H4 (cell line): ENCODE measurements around the gene ZNF419. TPM values are rescaled to one million over a fixed set of nuclear protein-coding genes. Genes with fewer than 3 reads are reported as not detected.

ENCODE experiments used
- DNase-seq: peaks from one replicate; pipeline ENCODE4 v3.0.0-alpha.2; 2015; ENCODE audit warnings: low spot score
- total RNA-seq: library from RNA; depleted of rRNA; stranded (reverse); fragments of >200 nt; shearing (Covaris generic); gene quantifications from 2 replicates; pipeline ENCODE4 v1.2.3, GENCODE V29; 2014; rRNA removed

Gene ZNF419
- total RNA-seq, 1 experiment from 2014 or later = 18.0 TPM

DNA sequence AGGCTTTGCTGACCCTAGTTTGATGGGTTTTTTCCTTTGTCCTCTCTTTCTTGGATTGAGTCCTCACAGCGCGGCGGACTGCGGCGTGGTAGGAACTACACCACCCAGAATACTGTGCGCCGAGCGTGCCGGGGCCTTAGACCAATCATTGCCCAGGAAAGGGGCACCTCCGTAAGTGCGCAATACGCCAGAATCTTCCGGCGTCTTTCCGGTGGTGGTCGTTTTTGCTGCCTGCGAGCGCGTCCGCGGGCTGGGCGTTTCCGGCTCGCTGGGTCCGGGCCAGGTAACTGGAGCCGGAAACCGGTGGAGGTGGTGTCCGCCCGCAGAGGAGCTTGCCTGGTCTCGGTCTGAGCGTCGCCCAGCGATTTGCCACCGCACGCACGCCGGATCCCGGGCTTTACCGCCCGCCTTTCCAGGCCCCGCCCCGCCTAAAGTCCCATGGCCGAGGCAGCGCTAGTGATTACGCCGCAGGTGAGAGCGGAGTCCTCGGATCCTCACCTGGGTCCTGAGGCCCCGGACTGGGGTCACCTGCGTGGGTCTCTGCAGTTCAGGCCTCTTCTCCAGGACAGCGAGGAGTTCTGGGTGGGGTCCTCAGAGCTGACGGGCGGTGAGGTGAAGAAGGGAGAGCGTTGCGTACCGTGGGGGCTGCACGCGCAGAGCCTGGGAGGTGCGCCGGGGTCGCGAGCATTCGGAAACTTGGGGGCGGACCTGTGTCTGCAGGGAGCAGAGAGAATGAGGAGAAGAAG lies 39.8 kb downstream of the ZNF419 start, which contains the start of gene ZNF549:
ZNF549 (plus strand) TSS at position 221 of the 746 bp plus-strand sequence; CDS start at position 439, 218 bp downstream.
- DNase-seq = peak; percentile 96

DNA sequence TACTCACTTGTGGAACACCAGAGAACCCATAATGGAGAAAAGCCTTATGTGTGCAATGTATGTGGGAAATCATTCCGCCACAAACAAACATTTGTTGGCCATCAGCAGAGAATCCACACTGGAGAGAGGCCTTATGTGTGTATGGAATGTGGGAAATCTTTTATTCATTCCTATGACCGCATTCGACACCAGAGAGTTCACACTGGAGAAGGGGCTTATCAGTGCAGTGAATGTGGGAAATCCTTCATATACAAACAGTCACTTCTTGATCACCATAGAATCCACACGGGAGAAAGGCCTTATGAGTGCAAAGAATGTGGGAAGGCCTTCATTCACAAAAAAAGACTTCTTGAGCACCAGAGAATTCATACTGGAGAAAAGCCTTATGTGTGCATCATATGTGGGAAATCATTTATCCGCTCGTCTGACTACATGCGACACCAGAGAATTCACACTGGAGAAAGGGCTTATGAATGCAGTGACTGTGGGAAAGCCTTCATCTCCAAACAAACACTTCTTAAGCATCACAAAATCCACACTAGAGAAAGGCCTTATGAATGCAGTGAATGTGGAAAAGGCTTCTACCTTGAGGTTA lies 50.5 kb downstream of the ZNF419 start:
- no peak for DNase-seq

Other genes starting within 250 kb of the ZNF419 start
- gene ZNF805, start 247.1 kb upstream of the ZNF419 start, total RNA-seq = 6.1 and 7.8 TPM in 2 replicates
- 29.7 and 30.4 TPM in 2 replicates for gene ZNF460, start 207.3 kb upstream of the ZNF419 start, total RNA-seq
- gene ZNF543, start 167.3 kb upstream of the ZNF419 start, total RNA-seq = 6.9 and 7.7 TPM in 2 replicates
- gene ZNF304, start 136.5 kb upstream of the ZNF419 start, total RNA-seq = 9.4 and 11.4 TPM in 2 replicates
- gene TRAPPC2B, start 124.2 kb upstream of the ZNF419 start, total RNA-seq = 38.7 and 39.0 TPM in 2 replicates
- gene ZNF547, start 124.2 kb upstream of the ZNF419 start, total RNA-seq = 1.8 and 3.6 TPM in 2 replicates
- 15.0 and 20.7 TPM in 2 replicates for gene ZNF548, start 97.9 kb upstream of the ZNF419 start, total RNA-seq
- gene ZNF17, start 76.6 kb upstream of the ZNF419 start, total RNA-seq = 3.1 and 4.5 TPM in 2 replicates
- 9.8 and 17.1 TPM in 2 replicates for gene ZNF749, start 52.4 kb upstream of the ZNF419 start, total RNA-seq
- gene VN1R1, start 30.6 kb upstream of the ZNF419 start, total RNA-seq = 0.10 and 0.17 TPM in 2 replicates
- 17.8 and 24.0 TPM in 2 replicates for gene ZNF772, start 10.2 kb upstream of the ZNF419 start, total RNA-seq
- 15.2 and 22.6 TPM in 2 replicates for gene ZNF773, start 12.2 kb downstream of the ZNF419 start, total RNA-seq
- gene ZNF549, start 39.6 kb downstream of the ZNF419 start, total RNA-seq = 3.0 and 5.5 TPM in 2 replicates
- 4.7 and 5.0 TPM in 2 replicates for gene ZNF550, start 72.1 kb downstream of the ZNF419 start, total RNA-seq
- 3.9 and 7.3 TPM in 2 replicates for gene ZNF416, start 91.2 kb downstream of the ZNF419 start, total RNA-seq
- 6.9 and 7.8 TPM in 2 replicates for gene ZIK1, start 96.4 kb downstream of the ZNF419 start, total RNA-seq
- gene ZNF530, start 112.1 kb downstream of the ZNF419 start, total RNA-seq = 9.1 and 11.9 TPM in 2 replicates
- 16.8 and 26.1 TPM in 2 replicates for gene ZNF134, start 126.5 kb downstream of the ZNF419 start, total RNA-seq
- 9.7 and 10.7 TPM in 2 replicates for gene ZNF211, start 145.4 kb downstream of the ZNF419 start, total RNA-seq
- not detected in 2 replicates for gene ZSCAN4, start 181.2 kb downstream of the ZNF419 start, total RNA-seq
- gene ZNF551, start 194.2 kb downstream of the ZNF419 start, total RNA-seq = 15.2 and 17.6 TPM in 2 replicates
- not detected in 2 replicates for gene ZNF154, start 221.5 kb downstream of the ZNF419 start, total RNA-seq
- 0.41 and 0.74 TPM in 2 replicates for gene ZNF671, start 239.9 kb downstream of the ZNF419 start, total RNA-seq